Epithelial cell of proximal tubule (primary cell): ENCODE measurements around the gene CCDC194. TPM values are rescaled to one million over a fixed set of nuclear protein-coding genes. Genes with fewer than 3 reads are reported as not detected.
"Not testable (repeated sequence)": the region's sequence is repeated elsewhere in the genome, so short reads cannot be mapped to it uniquely, and the experiment has no call there.

Experiments used
- DNase-seq: peaks from one replicate; pipeline ENCODE4 v3.0.0-alpha.2; 2011; ENCODE audit warnings: low read depth
- H3K4me3 ChIP-seq: 2 replicates; pipeline ENCODE4 v1.5.1; 2011; ENCODE audit warnings: low read depth, mild to moderate bottlenecking, low read length
- CTCF ChIP-seq: conservative IDR thresholded peaks from 2 replicates; pipeline ENCODE4 v1.5.1; 2012; ENCODE audit warnings: low read depth, mild to moderate bottlenecking, low read length
- total RNA-seq: library from RNA; depleted of rRNA; stranded (reverse); fragments of >200 nt; gene quantifications from 2 replicates; pipeline ENCODE4 v1.2.3, GENCODE V29; 2015

The CCDC194 gene
- total RNA-seq, 1 donor from 2014 or later = not detected

DNA sequence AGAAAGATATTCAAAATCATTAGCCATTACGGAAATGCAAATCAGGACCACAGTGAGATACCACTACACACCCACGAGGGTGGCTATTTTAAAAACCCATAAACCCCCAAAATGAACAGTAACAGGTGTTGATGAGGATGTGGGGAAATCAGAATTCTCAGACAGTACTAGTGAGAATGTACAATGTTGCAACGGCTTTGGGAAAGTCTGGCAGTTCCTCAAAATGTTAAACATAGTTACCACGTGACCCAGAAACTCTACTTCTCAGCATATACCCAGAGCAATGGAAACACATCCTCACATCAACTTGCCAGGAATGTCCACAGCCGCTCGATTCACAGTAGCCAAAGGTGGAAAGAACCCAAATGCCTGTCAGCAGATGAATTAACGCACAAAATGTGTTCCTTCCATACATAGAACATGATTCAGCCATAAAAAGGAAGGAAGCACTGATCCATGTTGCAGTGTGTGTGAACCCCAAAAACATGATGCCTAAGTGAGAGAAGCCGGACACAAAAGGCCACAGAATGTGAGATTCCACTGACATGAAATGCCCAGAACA, 23.9 kb downstream of the CCDC194 start:
- DNase-seq = no peak
- H3K4me3 ChIP-seq = no peak overlapping the region
- TF ChIP-seq CTCF = no peak

GRCh38 chr19:17365361-17365760, 28.6 kb downstream of the CCDC194 start:
- no peak for TF ChIP-seq CTCF
- no peak for DNase-seq
- no peak overlapping the region for H3K4me3 ChIP-seq

DNA sequence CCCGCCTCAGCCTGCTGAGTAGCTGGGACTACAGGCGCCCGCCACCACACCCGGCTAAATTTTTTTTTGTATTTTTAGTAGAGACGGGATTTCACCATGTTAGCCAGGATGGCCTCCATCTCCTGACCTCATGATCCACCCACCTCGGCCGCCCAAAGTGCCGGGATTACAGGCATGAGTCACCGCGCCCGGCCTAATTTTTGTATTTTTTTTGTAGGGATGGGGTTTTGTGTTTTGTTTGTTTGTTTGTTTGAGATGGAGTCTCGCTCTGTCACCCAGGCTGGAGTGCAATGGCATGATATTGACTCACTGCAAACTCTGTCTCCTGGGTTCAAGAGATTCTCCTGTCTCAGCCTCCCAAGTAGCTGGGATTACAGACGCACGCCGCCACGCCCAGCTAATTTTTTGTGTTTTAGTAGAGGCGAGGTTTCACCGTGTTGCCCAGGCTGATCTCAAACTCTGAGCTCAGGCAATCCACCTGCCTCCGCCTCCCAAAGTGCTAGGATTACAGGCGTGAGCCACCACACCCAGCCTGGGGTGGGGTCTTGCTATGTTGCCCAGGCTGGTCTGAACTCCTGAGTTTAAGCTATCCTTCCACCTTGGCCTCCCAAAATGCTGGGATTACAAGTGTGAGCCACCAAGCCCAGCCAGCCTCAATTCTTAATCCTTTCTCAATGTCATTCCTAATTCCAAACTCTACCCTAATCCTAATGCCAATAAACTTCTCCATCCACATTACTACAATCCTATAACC, 30.0 kb downstream of the CCDC194 start:
- H3K4me3 ChIP-seq, DNase-seq: not testable (repeated sequence)

DNA sequence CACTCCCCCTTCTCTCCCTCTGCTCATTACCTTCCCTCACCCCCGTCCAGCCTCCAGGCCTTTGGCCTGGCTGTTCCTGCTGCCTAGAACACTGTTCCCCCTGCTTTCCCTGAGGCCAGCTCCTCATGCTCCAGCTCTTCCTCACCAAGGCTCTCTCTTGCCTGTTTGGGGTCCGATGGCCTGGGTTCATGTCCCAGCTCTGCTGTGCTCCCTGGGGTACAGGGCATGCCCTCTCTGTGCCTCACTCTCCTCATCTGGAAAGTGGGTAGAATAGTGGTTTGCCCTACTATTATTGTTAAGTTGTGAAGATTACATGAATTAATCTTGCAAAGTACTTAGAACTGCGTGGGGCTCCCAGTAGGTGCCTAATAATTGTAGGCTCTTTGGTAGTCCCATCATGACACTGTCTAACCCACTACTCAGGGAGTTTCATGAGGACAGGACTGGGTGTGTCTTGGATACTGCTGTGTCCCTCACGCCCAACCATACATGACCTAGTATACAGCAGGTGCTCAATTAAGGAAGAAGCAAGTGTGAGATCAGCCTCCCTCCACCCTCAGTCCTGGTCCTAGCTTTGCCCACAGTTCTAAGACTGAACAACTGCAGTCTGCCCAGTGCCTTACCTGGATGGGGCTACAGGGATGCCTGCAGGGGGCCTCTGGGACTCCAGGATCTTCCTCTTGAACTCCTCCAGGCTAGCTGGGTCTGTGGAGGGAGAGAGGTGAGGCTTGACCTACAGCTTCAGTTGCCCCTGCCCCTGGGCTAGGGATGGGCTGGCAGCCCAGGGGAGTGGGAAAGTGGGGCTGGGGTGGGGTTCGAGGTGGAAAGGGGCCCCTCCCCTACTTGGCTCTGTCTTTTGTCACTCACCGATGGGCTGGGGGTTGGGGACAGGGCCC, 33.8 kb downstream of the CCDC194 start:
- no peak for TF ChIP-seq CTCF
- H3K4me3 ChIP-seq = no peak overlapping the region
- no peak for DNase-seq

- no peak overlapping the region for H3K4me3 ChIP-seq
- no peak for DNase-seq
- TF ChIP-seq CTCF = no peak
Measured at GRCh38 chr19:17358395-17358794, 35.6 kb downstream of the CCDC194 start.

DNA sequence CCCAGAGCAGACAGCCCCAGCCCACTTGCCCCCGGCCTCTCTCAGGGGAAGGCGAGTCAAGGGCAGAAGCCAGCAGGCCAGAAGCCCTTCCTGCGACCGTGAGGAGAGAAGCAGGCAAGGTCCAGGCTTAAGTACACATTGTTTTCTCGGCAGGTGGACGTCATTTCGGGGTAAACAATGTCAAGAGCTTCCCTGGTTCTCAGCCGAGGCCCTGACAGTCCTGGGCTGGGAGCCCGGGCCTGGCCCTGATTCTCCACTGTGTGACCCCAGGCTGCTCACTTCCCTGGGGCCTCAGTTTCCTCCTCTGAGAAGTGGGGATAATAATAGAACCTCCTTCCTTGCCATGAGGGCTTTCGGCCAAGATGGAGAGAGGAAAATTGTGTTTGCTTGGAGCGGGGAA, 36.3 kb downstream of the CCDC194 start:
- no peak for DNase-seq
- no peak overlapping the region for H3K4me3 ChIP-seq
- no peak for TF ChIP-seq CTCF

GRCh38 chr19:17357078-17357666, 36.8 kb downstream of the CCDC194 start:
- DNase-seq = no peak
- H3K4me3 ChIP-seq = no peak overlapping the region
- TF ChIP-seq CTCF = no peak
